ENCODE data around the gene ASB10. TPM values are rescaled to one million over a fixed set of nuclear protein-coding genes. Genes with fewer than 3 reads are reported as not detected.

The ASB10 gene
- total RNA-seq, 1 donor from 2014 or later, result not detected

DNA sequence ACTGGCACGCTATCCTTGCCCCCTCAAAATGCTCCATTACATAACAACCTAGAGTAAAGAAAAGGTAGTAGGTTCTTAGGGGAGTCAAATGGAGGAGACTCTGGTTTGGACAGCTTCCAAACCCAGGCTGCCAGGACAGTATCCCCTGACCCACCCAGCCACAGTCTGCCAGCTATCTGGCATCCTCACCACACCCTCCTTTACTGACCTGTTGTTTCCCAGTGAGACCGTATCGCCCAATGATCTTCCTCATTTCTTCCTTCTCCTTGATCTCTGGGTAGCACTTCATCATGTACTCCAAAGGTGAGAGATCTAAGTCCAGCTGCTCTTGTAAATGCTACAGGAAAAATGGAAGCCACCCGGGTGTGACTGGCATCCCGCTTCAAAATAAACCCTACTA lies 28.3 kb upstream of the ASB10 start:
- intact Hi-C loops (cut with DNase I), result no loop called here
- no peak for DNase-seq (ENCODE audit: low spot score in 2 of 2)
- no peak overlapping the region for H3K4me3 ChIP-seq
- TF ChIP-seq, protein P1, sequence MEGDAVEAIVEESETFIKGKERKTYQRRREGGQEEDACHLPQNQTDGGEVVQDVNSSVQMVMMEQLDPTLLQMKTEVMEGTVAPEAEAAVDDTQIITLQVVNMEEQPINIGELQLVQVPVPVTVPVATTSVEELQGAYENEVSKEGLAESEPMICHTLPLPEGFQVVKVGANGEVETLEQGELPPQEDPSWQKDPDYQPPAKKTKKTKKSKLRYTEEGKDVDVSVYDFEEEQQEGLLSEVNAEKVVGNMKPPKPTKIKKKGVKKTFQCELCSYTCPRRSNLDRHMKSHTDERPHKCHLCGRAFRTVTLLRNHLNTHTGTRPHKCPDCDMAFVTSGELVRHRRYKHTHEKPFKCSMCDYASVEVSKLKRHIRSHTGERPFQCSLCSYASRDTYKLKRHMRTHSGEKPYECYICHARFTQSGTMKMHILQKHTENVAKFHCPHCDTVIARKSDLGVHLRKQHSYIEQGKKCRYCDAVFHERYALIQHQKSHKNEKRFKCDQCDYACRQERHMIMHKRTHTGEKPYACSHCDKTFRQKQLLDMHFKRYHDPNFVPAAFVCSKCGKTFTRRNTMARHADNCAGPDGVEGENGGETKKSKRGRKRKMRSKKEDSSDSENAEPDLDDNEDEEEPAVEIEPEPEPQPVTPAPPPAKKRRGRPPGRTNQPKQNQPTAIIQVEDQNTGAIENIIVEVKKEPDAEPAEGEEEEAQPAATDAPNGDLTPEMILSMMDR (IDR thresholded peaks at IDR 0.05), result no peak
- no peaks in the 10 kb centered on the region for H3K9me3 ChIP-seq
- no peaks in the 10 kb centered on the region for H3K27me3 ChIP-seq
- no peak overlapping the region for H3K27ac ChIP-seq
- H3K4me1 ChIP-seq, result no peaks in the 10 kb centered on the region
- H3K36me3 ChIP-seq, result peaks cover 69 to 81% of the 10 kb centered on the region in 2 donors

DNA sequence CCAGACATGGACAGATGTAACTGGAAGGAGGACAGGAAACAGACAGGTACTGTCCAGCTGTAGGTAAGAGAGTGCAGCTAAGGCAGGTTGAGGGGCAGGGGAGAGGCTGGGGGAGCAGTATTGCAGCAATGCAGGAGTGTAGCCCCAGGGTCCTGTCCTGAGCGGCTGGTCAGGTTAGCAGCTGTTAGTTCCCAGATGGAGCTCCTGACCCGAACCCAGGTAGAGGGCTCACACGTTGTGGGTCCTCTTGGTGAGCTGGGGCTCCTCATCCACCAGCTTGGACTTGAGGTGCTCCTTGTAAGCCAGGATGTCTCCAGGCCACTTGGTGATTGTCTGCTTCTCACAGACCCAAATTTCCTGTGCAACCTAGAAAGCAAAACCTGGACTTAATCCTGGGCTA lies 26.8 kb upstream of the ASB10 start:
- peaks cover 53 to 66% of the 10 kb centered on the region in 2 donors for H3K36me3 ChIP-seq
- no peaks in the 10 kb centered on the region for H3K4me1 ChIP-seq
- no peak overlapping the region for H3K27ac ChIP-seq
- H3K9me3 ChIP-seq, result no peaks in the 10 kb centered on the region
- no peaks in the 10 kb centered on the region for H3K27me3 ChIP-seq
- no peak for DNase-seq (ENCODE audit: low spot score in 2 of 2)
- intact Hi-C loops (cut with DNase I), result no loop called here
- TF ChIP-seq, protein P1 (IDR thresholded peaks at IDR 0.05), result no peak
- H3K4me3 ChIP-seq, result no peak overlapping the region

DNA sequence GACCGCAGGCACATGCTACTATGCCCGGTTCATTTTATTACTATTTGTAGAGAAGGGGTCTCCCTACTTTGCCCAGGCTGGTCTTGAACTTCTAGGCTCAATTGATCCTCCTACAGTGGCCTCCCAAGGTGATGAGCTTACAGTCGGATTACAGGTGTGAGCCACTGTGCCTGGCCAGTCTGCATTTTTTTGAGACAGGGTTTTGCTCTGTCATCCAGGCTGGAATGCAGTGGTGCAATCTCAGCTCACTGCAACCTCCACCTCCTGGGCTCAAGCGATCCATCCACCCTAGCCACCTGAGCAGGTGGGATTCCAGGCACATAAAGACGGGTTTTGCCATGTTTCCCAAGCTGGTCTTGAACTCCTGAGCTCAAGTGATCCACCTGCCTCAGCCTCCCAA lies 25.6 kb upstream of the ASB10 start:
- Histone ChIP-seq H3K36me3 (peaks cover 42 to 54% of the 10 kb centered on the region in 2 donors), H3K4me3 (no peak overlapping the region), H3K27ac (no peak overlapping the region), H3K4me1 (no peaks in the 10 kb centered on the region), H3K27me3 (no peaks in the 10 kb centered on the region), H3K9me3 (no peaks in the 10 kb centered on the region)
- TF ChIP-seq, protein P1 (IDR thresholded peaks at IDR 0.05), result no peak
- DNase-seq (ENCODE audit: low spot score in 2 of 2), result no peak
- intact Hi-C loops (cut with DNase I), result no loop called here

DNA sequence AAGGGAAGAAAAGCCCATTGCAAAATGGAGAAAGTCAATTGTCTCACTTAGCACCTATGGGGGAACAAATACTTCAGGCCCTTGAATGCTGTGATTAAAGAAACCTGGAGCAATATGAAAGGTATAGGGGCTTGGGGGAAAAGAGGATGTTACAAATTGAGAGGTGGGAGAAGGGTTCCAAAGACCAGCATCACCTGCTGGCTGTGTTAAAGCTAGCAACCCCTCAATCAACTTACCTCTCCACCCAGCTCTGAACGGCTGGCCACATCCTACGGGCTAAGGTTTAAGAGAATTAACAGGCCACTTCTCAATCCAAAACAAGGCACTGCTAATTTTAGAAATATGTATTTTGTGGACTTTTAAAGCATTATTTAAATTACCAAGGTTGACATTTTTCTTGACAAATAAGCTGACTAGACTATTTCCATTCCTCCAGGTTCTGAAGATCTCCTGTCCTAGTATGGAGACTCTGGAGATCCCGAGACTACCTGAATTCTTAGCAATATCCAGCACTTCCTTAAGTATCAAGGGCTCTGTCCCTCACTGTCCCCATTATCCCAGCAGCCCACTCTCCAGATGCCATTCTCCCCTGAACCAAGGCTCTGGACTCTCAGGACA lies 24.2 kb upstream of the ASB10 start:
- Histone ChIP-seq H3K4me3 (no peak overlapping the region), H3K4me1 (no peaks in the 10 kb centered on the region), H3K27ac (no peak overlapping the region), H3K36me3 (peaks cover 31 to 40% of the 10 kb centered on the region in 2 donors), H3K9me3 (no peaks in the 10 kb centered on the region), H3K27me3 (no peaks in the 10 kb centered on the region)
- intact Hi-C loops (cut with DNase I), result no loop called here
- DNase-seq (ENCODE audit: low spot score in 2 of 2), result no peak
- TF ChIP-seq, protein P1 (IDR thresholded peaks at IDR 0.05), result no peak

DNA sequence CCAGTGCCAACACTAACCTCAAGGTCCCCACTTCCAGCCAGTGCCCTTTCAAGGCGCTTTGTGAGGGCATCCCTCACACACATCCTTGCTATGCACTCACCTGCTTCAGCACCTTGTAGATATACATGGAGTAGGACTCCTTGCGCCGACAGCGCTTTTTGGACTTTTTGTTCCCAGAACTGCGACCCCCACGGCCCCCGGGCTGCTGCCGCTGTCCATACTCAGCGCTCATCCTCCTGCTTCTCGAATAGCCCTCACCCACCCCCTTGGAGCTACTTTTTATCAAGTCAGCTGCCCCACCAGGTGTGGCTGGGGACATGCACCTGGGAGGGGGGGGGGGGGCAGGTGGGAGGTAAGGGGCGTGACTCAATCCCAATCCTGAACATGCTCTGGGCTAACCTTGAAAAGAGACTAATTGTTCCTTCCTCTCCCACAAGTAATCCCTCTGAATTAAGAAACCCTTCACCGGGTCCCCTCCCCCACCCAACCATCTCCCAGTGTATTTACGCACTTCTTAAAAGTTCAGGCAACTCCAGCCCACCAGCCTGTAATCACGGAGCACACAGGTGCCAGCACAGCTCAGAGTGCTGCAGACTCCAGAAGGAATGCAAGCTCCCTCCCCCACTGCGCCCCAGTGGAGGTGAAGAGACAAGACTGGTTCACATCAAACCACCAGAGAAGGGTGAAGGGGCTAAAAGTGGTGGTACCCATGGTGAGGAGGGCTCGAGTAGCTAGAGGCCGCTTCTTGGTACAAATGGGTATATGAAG lies 23.2 kb upstream of the ASB10 start, which contains the start of gene H2BK1:
Gene H2BK1 (minus strand): TSS at position 402 of the 768 bp plus-strand sequence. CDS start 170 bp downstream, at position 232.
- H3K9me3 ChIP-seq, result no peaks in the 10 kb centered on the region
- H3K27me3 ChIP-seq, result no peaks in the 10 kb centered on the region
- no peak for DNase-seq (ENCODE audit: low spot score in 2 of 2)
- H3K36me3 ChIP-seq, result peaks cover 21 to 30% of the 10 kb centered on the region in 2 donors
- intact Hi-C loops (cut with DNase I), result no loop called here
- H3K4me3 ChIP-seq, result no peak within 1 kb of the TSS
- no peaks in the 10 kb centered on the region for H3K4me1 ChIP-seq
- TF ChIP-seq, protein P1 (IDR thresholded peaks at IDR 0.05), result no peak
- no peak within 1 kb of the TSS for H3K27ac ChIP-seq
